Endothelial cell (in vitro differentiated cells): ENCODE results near the gene PSMD2. TPM values are rescaled to one million over a fixed set of nuclear protein-coding genes. Genes with fewer than 3 reads are reported as not detected.

Experiments
- DNase-seq: peaks from one replicate; pipeline ENCODE4 v3.0.0; 2021; ENCODE audit warnings: low spot score
- H3K27ac Mint-ChIP-seq: one replicate; pipeline ENCODE4 v1.8.0; 2021; ENCODE audit warnings: mixed read lengths, inconsistent platforms; ENCODE audit not compliant: unreplicated experiment
- H3K27me3 Mint-ChIP-seq: one replicate; pipeline ENCODE4 v1.8.0; 2021; ENCODE audit warnings: mild to moderate bottlenecking, moderate library complexity, mixed read lengths, inconsistent platforms; ENCODE audit not compliant: unreplicated experiment
- H3K36me3 Mint-ChIP-seq: one replicate; pipeline ENCODE4 v1.8.0; 2021; ENCODE audit warnings: mild to moderate bottlenecking, low read depth, mixed read lengths, inconsistent platforms; ENCODE audit not compliant: unreplicated experiment
- H3K4me1 Mint-ChIP-seq: one replicate; pipeline ENCODE4 v1.8.0; 2021; ENCODE audit warnings: mild to moderate bottlenecking, mixed read lengths, inconsistent platforms; ENCODE audit not compliant: unreplicated experiment
- H3K4me3 Mint-ChIP-seq: one replicate; pipeline ENCODE4 v1.8.0; 2021; ENCODE audit warnings: mild to moderate bottlenecking, mixed read lengths, inconsistent platforms; ENCODE audit not compliant: unreplicated experiment
- H3K9me3 Mint-ChIP-seq: one replicate; pipeline ENCODE4 v1.8.0; 2021; ENCODE audit warnings: mixed read lengths, inconsistent platforms; ENCODE audit not compliant: unreplicated experiment
- CTCF ChIP-seq: fragments of 200-600 bp; sonication (generic); IDR thresholded peaks from one replicate; pipeline ENCODE4 v1.5.0; 2021; ENCODE audit warnings: antibody characterized with exemption; ENCODE audit not compliant: unreplicated experiment
- total RNA-seq: library from RNA; stranded (reverse); fragmentation: NEBNext Ultra II Directional; extraction: Animal tissue kit (Norgen Biotek cat#: 25700); gene quantifications from one replicate; pipeline ENCODE4 v1.2.1, GENCODE V29; 2021; ENCODE audit not compliant: unreplicated experiment

PSMD2 gene
- total RNA-seq, 1 donor from 2014 or later, result 292 TPM

GRCh38 chr3:184335291-184335660 is 36.2 kb downstream of the PSMD2 start:
- peaks cover 67% of the 10 kb centered on the region for H3K4me1 Mint-ChIP-seq

GRCh38 chr3:184335661-184336546 is 36.9 kb downstream of the PSMD2 start:
- Mint-ChIP-seq H3K27me3 (peaks cover 38% of the 10 kb centered on the region), H3K27ac (peak overlapping the region; percentile 94), H3K36me3 (peaks cover 49% of the 10 kb centered on the region), H3K4me1 (peaks cover 71% of the 10 kb centered on the region), H3K9me3 (no peaks in the 10 kb centered on the region), H3K4me3 (peak overlapping the region; percentile 94)
- no peak for TF ChIP-seq CTCF
- peak; percentile 88 for DNase-seq

More at GRCh38 chr3:184335291-184335660, 36.2 kb downstream of the PSMD2 start:
- peaks cover 48% of the 10 kb centered on the region for H3K36me3 Mint-ChIP-seq
- peaks cover 37% of the 10 kb centered on the region for H3K27me3 Mint-ChIP-seq
- peak overlapping the region; percentile 91 for H3K27ac Mint-ChIP-seq
- H3K9me3 Mint-ChIP-seq, result no peaks in the 10 kb centered on the region
- TF ChIP-seq CTCF, result no peak
- no peak for DNase-seq
- H3K4me3 Mint-ChIP-seq, result peak overlapping the region; percentile 81

- no peak for TF ChIP-seq CTCF
- Mint-ChIP-seq H3K9me3 (no peaks in the 10 kb centered on the region), H3K4me1 (peaks cover 71% of the 10 kb centered on the region), H3K27ac (peak overlapping the region; percentile 94), H3K27me3 (peaks cover 42% of the 10 kb centered on the region), H3K4me3 (peak overlapping the region; percentile 94), H3K36me3 (peaks cover 44% of the 10 kb centered on the region)
- DNase-seq, result no peak
Measured at GRCh38 chr3:184336547-184337398, 37.7 kb downstream of the PSMD2 start.

GRCh38 chr3:184337399-184337714 is 38.3 kb downstream of the PSMD2 start, which contains the start of gene FAM131A:
TSS of gene FAM131A (plus strand) at chr3:184337600. CDS start at chr3:184337631, 31 bp downstream.
- no peak for DNase-seq
- Mint-ChIP-seq H3K27me3 (peaks cover 38% of the 10 kb centered on the region), H3K36me3 (peaks cover 41% of the 10 kb centered on the region), H3K9me3 (no peaks in the 10 kb centered on the region), H3K27ac (peak within 1 kb of the TSS; percentile 94), H3K4me1 (peaks cover 65% of the 10 kb centered on the region), H3K4me3 (peak within 1 kb of the TSS; percentile 94)
- TF ChIP-seq CTCF, result no peak
